ENCODE data around the gene AFAP1.
A peak's percentile ranks its signal among the peaks of the same experiment; 100 is the strongest.

Gene AFAP1

GRCh38 chr4:7766086-7766485 lies 173.6 kb downstream of the AFAP1 start:
- no peak for DNase-seq

- no peak for DNase-seq
These were observed 174.0 kb downstream of the AFAP1 start for GRCh38 chr4:7765666-7766065.

DNA sequence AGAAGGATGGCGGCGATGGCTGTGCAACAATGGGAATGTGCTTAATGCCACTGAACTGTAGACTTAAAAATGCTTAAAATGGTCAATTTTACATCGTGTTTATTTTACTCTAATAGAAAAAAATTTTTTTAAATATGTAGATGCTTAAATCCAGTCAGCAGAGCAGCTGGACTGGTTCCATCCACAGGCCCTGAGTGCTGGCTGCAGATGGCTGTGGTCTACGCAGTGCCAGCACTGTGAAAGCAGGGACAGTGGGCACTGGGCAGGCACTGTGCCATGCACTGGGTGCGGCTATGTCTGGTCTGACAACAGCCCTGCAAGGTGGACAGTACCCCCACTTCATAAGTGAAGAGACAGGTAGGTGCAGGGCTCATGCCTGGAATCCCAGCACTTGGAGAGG lies 175.2 kb downstream of the AFAP1 start:
- DNase-seq, result no peak

DNA sequence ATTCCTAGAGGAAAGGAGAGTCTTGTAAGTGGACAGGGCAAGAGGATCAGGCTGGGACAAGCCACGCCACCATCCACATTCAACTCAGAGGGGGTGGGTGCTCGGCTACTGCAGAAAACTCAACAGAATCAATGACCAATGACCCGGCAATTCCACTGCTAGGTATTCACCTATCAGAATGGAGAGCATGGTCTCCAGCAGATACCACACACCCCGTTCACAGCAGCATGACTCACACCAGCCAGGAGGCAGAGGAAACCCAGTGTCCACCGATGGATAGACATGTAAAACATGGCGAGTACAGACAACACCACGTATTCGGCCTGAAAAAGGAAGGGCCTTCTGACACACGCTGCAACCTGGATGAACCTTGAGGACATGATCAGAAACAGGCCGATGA lies 175.9 kb downstream of the AFAP1 start:
- DNase-seq, result no peak

DNA sequence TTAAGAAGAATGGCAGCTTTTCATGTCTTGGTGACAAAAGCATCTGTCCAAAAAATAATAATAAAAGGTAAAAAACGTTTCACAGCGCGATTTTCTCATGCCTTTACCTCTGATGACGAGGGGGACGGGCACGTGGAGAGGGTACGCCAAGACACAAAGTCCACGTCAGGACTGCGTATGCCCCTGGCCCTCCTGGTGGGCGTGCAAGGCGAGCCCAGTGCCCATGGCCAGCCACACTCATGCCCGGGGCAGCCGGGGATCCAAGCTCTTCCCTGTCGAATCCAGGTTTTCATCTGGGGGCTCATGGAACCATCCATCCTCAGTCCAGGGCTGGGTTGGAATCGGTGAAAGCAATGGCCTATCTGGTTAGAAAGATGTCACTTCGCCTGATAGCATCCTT lies 176.6 kb downstream of the AFAP1 start:
- DNase-seq, result no peak

- no peak for DNase-seq
These were observed 177.2 kb downstream of the AFAP1 start for GRCh38 chr4:7762376-7763030.

GRCh38 chr4:7761720-7762119 lies 177.9 kb downstream of the AFAP1 start:
- DNase-seq, result peak in 1 of 2 experiments; percentile 50

DNA sequence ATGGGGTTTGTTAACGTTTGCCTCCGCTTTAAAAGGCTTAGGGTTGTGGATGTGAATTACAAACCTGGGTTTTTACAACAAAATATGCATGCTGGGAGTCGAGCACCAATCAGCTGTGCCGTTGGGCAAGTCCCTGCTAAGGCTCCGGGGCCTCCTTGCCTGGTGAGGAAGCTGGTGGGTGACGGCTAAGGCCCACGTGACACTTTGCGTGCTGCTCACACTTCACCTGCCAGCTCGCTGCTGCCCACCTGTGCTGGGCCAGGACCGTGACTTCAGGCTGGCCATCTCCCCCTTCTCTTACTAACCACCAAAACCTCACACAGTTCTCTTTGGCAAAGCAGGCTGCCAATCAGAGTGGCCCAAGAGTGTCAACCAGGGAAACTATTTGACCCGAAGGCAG lies 178.3 kb downstream of the AFAP1 start:
- no peak for DNase-seq

DNA sequence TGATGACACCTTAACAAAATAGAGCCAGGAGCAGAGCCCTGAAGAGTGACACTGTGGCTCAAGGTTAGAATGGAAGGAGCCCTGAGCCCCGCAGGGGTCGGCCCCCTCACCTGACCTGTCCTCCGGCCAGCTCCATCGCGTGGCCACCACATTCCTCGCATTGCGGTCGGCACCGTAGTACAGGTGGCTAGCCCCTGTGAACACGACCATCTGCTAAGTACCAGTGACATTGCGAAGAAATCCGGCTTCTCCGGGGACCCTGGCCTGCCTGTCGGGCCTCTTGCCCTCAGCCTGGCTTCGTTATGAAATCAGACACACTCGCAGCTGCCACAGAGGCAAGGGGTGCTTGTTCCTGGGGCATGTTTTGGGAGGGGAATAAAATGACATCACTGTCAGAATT lies 179.0 kb downstream of the AFAP1 start:
- no peak for DNase-seq

DNA sequence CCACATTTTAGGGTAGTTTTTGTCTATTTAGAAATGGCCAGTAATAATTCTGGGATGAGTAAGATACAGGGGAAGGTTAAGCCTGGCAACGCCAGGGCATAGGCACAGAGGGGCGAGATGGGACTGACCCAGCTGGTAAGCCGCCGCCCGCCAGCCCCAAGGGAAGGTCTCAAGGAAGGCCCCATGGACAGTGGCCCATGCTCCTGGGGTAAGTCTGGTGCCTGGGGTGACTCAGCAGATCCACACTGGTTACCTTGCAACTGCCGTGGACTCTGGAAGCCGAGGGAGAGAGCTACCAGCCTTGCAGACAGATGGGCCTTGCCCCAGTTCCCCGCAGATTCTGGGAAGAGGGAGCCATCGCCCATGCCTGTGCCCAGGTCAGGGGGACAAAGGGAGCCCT lies 179.4 kb downstream of the AFAP1 start:
- DNase-seq, result no peak

DNA sequence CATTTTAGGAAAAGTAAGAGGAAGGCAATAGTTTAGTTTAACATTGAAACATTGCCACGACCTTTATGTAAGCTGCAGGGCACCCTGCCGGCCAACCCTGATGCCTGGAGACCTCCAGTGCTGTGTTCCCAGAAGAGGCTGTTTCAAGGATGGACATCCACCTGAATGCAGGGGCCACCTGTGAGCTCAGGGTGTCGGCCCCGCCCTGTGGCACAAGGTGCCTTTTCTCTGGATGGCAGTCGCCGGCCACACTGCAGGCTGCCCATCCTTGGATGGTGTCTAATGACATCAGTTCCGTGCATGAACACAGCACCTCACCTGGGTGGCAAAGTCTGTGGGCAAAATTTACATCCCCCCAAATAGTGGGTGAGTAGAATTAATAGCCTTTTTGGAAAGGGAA lies 180.0 kb downstream of the AFAP1 start:
- DNase-seq, result no peak

- no peak for DNase-seq
These were observed 180.4 kb downstream of the AFAP1 start for GRCh38 chr4:7759216-7759615.

- DNase-seq, result no peak
These were observed 181.2 kb downstream of the AFAP1 start for GRCh38 chr4:7758476-7758875.

DNA sequence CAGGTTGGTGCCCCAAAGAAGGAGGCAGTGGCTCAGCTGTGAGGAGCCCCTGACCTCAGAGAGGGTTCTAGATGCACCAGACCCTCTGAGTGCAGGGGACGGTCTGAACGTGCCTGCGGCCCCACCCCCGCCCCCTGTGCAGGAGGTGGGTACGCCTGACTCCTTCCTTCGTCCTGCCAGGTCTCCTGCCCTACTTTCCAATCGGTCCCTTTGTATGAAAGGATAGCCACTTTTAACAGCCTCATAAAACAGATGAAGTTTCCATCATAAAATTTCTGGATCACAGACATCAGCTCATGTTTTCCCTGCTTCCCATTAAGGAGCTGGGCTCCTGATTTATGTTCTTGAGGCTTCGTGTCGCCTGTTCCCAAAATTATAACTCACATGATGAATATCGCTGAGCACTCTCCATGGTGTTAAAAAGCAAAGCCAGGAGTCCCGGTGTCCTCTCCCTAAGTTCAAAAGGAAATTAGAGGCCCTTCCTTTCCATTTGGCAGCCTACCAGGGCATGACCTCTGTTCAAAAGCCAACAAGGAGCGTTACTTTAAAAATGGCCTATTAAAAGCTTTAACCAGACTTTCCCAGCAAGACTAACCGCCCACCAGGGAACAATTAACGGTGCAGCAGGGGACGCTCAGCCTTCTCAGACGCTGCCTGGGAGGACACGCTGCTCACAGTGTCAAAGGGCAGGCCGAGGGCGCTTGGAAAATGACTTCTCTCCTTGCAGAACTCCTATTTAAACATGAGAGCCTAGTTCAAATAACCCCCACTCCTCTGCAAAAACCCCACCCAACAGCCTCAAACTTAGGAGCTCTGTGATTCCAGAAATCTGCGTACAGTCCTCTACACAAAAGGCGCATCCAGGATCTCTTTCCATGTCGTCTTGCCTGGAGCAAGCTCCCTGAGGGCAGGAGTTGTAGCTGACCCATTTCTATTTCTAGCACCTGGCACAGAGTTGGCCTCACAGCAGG lies 181.9 kb downstream of the AFAP1 start:
- no peak for DNase-seq

- no peak for DNase-seq
These were observed 182.9 kb downstream of the AFAP1 start for GRCh38 chr4:7756561-7757355.

GRCh38 chr4:7756071-7756470 lies 183.6 kb downstream of the AFAP1 start:
- DNase-seq, result no peak

DNA sequence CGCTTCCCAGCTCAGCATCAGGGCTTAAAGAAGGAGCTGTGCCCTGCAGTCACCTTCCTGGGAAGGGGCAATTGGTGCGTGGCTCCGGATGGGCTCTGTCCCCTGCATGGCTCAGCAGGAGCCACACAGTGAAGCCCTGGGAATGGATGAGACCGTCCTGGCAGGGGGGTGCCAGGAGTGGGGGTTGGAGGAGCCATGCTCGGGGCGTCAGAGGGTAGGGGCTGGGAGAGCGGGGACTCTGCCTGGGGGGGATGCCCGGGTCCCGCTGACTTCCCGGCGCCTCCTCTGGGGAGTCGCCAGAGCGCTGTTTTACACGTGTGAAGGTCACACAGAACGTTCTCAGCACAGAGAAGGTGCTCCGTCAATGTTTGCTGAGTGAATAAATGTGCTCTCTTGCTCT lies 184.1 kb downstream of the AFAP1 start:
- no peak for DNase-seq

DNA sequence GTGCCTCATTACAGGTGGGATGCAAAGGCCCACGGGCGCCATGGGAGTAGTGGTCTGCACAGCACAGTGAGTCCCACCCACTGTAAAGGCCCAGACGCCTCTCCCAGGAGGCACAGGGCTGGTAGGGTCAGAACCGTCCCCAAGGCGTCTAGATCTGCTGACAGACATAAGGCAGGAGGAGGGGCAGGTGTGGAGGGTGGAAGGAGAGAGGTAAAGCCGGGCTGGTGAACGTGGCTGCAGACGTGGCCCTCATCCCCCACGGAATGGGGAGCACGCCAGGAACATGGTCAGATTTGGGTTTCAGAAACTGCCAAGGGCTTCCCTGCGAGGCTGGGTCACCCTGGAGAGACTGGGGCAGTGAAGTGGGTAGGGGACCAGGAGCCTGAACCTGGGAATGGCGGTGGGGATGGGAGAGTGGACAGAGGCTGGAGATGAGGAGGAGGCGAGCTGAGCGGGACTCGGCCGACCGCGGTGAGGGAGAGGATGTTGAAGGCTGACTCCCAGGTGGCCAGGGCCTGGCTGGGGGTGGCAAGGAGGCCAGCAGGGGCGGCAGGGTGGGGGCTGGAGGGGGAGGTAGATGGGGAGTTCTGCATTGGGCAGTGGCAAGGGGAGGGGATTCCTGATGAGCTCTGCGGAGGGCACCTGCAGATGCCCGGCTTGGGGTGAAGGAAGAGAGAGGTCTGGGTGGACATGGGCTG lies 184.9 kb downstream of the AFAP1 start:
- DNase-seq, result no peak

GRCh38 chr4:7753931-7754465 lies 185.7 kb downstream of the AFAP1 start:
- DNase-seq, result no peak

GRCh38 chr4:7753271-7753670 lies 186.4 kb downstream of the AFAP1 start:
- DNase-seq, result no peak

- no peak for DNase-seq
These were observed 187.0 kb downstream of the AFAP1 start for GRCh38 chr4:7752649-7753048.

- no peak for DNase-seq
These were observed 188.7 kb downstream of the AFAP1 start for GRCh38 chr4:7750972-7751371.

- DNase-seq, result no peak
These were observed 189.1 kb downstream of the AFAP1 start for GRCh38 chr4:7750523-7750922.
